GM23338 (cell line): Measurements from ENCODE around the gene KTI12. TPM values are rescaled to one million over a fixed set of nuclear protein-coding genes. Genes with fewer than 3 reads are reported as not detected.

ENCODE experiments used
- ATAC-seq: fragments of 200-7000 bp; cut with Tn5 transposase; 3 replicates; pipeline ENCODE4 v1.9.1; 2020
- DNase-seq: peaks from one replicate; pipeline ENCODE4 v3.0.0-alpha.2; 2015; ENCODE audit warnings: low spot score
- H2AFZ ChIP-seq: fragments of 200-600 bp; sonication (generic); 2 replicates; pipeline ENCODE4 v1.8.0; 2016; ENCODE audit warnings: antibody characterized with exemption, mild to moderate bottlenecking, moderate library complexity
- H3F3A ChIP-seq: fragments of 200-600 bp; sonication (generic); replicated peaks from 2 replicates; pipeline ENCODE4 v1.8.0; 2017; ENCODE audit warnings: antibody characterized with exemption, mixed run types, low read depth
- H3K27ac ChIP-seq: fragments of 200-600 bp; sonication (generic); 2 replicates; pipeline ENCODE4 v1.6.1; 2016; ENCODE audit warnings: low read depth
- H3K27me3 ChIP-seq: fragments of 200-600 bp; sonication (generic); 2 replicates; pipeline ENCODE4 v1.8.0; 2016; ENCODE audit warnings: mild to moderate bottlenecking, mixed run types, moderate library complexity; ENCODE audit not compliant: insufficient read depth
- H3K36me3 ChIP-seq: fragments of 200-600 bp; sonication (generic); 2 replicates; pipeline ENCODE4 v1.8.0; 2016; ENCODE audit warnings: mild to moderate bottlenecking; ENCODE audit not compliant: insufficient read depth
- H3K4me1 ChIP-seq: fragments of 200-600 bp; sonication (generic); 2 replicates; pipeline ENCODE4 v1.8.0; 2016; ENCODE audit warnings: mild to moderate bottlenecking, moderate library complexity; ENCODE audit not compliant: insufficient read depth
- H3K4me2 ChIP-seq: fragments of 200-600 bp; sonication (generic); 2 replicates; pipeline ENCODE4 v1.7.1; 2017; ENCODE audit warnings: mixed run types
- H3K4me3 ChIP-seq: fragments of 200-600 bp; sonication (generic); 2 replicates; pipeline ENCODE4 v1.6.1; 2016; ENCODE audit warnings: mixed run types
- H3K79me2 ChIP-seq: fragments of 200-600 bp; sonication (generic); replicated peaks from 2 replicates; pipeline ENCODE4 v1.8.0; 2017; ENCODE audit warnings: mild to moderate bottlenecking; ENCODE audit not compliant: insufficient read depth
- H3K9me2 ChIP-seq: fragments of 200-600 bp; sonication (generic); 2 replicates; pipeline ENCODE4 v1.8.0; 2017; ENCODE audit not compliant: insufficient read depth
- H4K20me1 ChIP-seq: fragments of 200-600 bp; sonication (generic); replicated peaks from 2 replicates; pipeline ENCODE4 v1.8.0; 2017; ENCODE audit warnings: mild to moderate bottlenecking; ENCODE audit not compliant: insufficient read depth
- H3K27ac Mint-ChIP-seq: 2 replicates; pipeline ENCODE4 v1.8.0; 2020; ENCODE audit warnings: inconsistent platforms, mild to moderate bottlenecking, moderate library complexity, mixed read lengths
- H3K27me3 Mint-ChIP-seq: 3 replicates; pipeline ENCODE4 v1.8.0; 2022; ENCODE audit warnings: low read depth, mild to moderate bottlenecking, moderate library complexity, mixed read lengths, inconsistent platforms; ENCODE audit not compliant: insufficient read depth, poor library complexity
- H3K36me3 Mint-ChIP-seq: 3 replicates; pipeline ENCODE4 v1.8.0; 2021; ENCODE audit warnings: low read depth, mild to moderate bottlenecking, inconsistent platforms, moderate library complexity, mixed read lengths
- H3K4me1 Mint-ChIP-seq: 3 replicates; pipeline ENCODE4 v1.8.0; 2020; ENCODE audit warnings: mild to moderate bottlenecking, inconsistent platforms, mixed read lengths
- H3K4me3 Mint-ChIP-seq: 3 replicates; pipeline ENCODE4 v1.8.0; 2021; ENCODE audit warnings: moderate library complexity, mild to moderate bottlenecking, inconsistent platforms, mixed read lengths
- H3K9me3 Mint-ChIP-seq: 3 replicates; pipeline ENCODE4 v1.8.0; 2020; ENCODE audit warnings: moderate library complexity, mild to moderate bottlenecking, inconsistent platforms, mixed read lengths
- CREB1 ChIP-seq: fragments of 250-450 bp; sonication (Bioruptor Pico); IDR thresholded peaks from 2 replicates; pipeline ENCODE4 v1.5.0; 2020; ENCODE audit warnings: low read depth, mild to moderate bottlenecking, moderate library complexity
- EZH2 ChIP-seq: fragments of 200-600 bp; sonication (generic); IDR thresholded peaks from one replicate; pipeline ENCODE4 v1.8.0; 2017; ENCODE audit warnings: antibody characterized with exemption, mild to moderate bottlenecking, low read depth; ENCODE audit not compliant: unreplicated experiment
- EZH2phosphoT487 ChIP-seq: fragments of 200-600 bp; sonication (generic); IDR thresholded peaks from one replicate; pipeline ENCODE4 v1.8.1; 2018; ENCODE audit warnings: antibody characterized with exemption; ENCODE audit not compliant: unreplicated experiment
- JUNB ChIP-seq: IDR thresholded peaks from one replicate; pipeline ENCODE4 v1.6.1; 2016; ENCODE audit warnings: antibody characterized with exemption; ENCODE audit not compliant: unreplicated experiment
- NANOG ChIP-seq: IDR thresholded peaks from 2 replicates; pipeline ENCODE4 v1.6.1; 2016; ENCODE audit warnings: antibody characterized with exemption, borderline replicate concordance
- POLR2AphosphoS5 ChIP-seq: IDR thresholded peaks from 2 replicates; pipeline ENCODE4 v1.6.1; 2016; ENCODE audit warnings: antibody characterized with exemption, low read depth
- STAT1 ChIP-seq: IDR thresholded peaks from one replicate; pipeline ENCODE4 v1.6.1; 2016; ENCODE audit warnings: antibody characterized with exemption; ENCODE audit not compliant: unreplicated experiment
- ZNF114 ChIP-seq: fragments of 250-450 bp; sonication (Bioruptor Pico); IDR thresholded peaks from 2 replicates; pipeline ENCODE4 v1.5.0; 2020; ENCODE audit warnings: mild to moderate bottlenecking, moderate library complexity
- ZNF331 ChIP-seq: fragments of 250-450 bp; sonication (Bioruptor Pico); IDR thresholded peaks from 2 replicates; pipeline ENCODE4 v1.5.0; 2020; ENCODE audit warnings: low read depth, mild to moderate bottlenecking, moderate library complexity
- polyA plus RNA-seq: library from polyadenylated mRNA; unstranded; fragments of >200 nt; fragmentation: Nextera tagmentation; extraction: Ambion mirVana; gene quantifications from 2 replicates; pipeline ENCODE4 v1.2.1, GENCODE V29; 2016
- total RNA-seq: library from RNA; depleted of rRNA; stranded (reverse); fragments of >200 nt; shearing (Covaris generic); gene quantifications from 2 replicates; pipeline ENCODE4 v1.2.3, GENCODE V29; 2014
- TF ChIP-seq, protein P1 (sequence below): fragments of 250-450 bp; sonication (Bioruptor Pico); IDR thresholded peaks from 2 replicates; pipeline ENCODE4 v1.5.0; 2020; ENCODE audit warnings: mild to moderate bottlenecking, moderate library complexity
- TF ChIP-seq, protein P2 (sequence below): IDR thresholded peaks from one replicate; pipeline ENCODE4 v1.6.1; 2018; ENCODE audit warnings: antibody characterized with exemption; ENCODE audit not compliant: unreplicated experiment
- TF ChIP-seq, protein P3 (sequence below): IDR thresholded peaks from 2 replicates; pipeline ENCODE4 v1.6.1; 2016; ENCODE audit warnings: antibody characterized with exemption
- TF ChIP-seq, protein P4 (sequence below), 2 experiments: fragments of 200-600 bp in 1 of 2; sonication (generic) in 1 of 2; conservative IDR thresholded peaks; 2 replicates each; pipeline versions ENCODE4 v1.5.1 to v1.6.1; 2016 to 2017; ENCODE audit warnings: antibody characterized with exemption in 2 of 2, low read depth in 2 of 2, mild to moderate bottlenecking in 2 of 2, moderate library complexity in 1 of 2

Gene KTI12
- total and polyA plus RNA-seq, 2 experiments from 2014 or later: 8.7 to 13.0 TPM

DNA sequence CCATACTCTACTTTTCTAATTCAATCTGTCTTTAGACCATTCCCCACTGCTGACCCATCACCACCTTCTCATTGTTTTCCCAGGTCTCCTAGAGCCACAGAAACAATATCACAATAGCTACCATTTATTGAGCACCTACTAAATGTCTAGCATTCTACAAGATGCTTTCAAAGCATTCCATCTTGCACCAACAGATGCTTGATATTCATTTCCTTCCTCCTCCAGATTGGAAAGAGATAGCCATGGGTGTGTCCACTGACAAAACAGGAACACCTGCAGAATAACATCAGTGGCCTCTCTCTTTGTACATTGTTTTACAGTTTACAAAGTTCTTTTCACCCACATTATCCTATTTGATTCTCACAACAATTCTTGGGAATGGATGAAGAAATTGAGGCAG is 45.4 kb downstream of the KTI12 start:
- H3K27me3 Mint-ChIP-seq: peaks cover 6% of the 10 kb centered on the region
- peaks cover 23% of the 10 kb centered on the region for H3K4me1 Mint-ChIP-seq
- H3K79me2 ChIP-seq: peaks cover 45% of the 10 kb centered on the region
- H3K27ac ChIP-seq: no peak overlapping the region
- peaks cover 8% of the 10 kb centered on the region; the same call in 1 of the 3 replicates for H3K36me3 Mint-ChIP-seq
- ATAC-seq (no peak), DNase-seq (no peak)
- no peaks in the 10 kb centered on the region for H3K9me3 Mint-ChIP-seq
- H3K4me3 ChIP-seq: no peak overlapping the region
- H3K36me3 ChIP-seq: no peaks in the 10 kb centered on the region
- H3K4me1 ChIP-seq: peaks cover 13% of the 10 kb centered on the region
- TF ChIP-seq, protein P1, sequence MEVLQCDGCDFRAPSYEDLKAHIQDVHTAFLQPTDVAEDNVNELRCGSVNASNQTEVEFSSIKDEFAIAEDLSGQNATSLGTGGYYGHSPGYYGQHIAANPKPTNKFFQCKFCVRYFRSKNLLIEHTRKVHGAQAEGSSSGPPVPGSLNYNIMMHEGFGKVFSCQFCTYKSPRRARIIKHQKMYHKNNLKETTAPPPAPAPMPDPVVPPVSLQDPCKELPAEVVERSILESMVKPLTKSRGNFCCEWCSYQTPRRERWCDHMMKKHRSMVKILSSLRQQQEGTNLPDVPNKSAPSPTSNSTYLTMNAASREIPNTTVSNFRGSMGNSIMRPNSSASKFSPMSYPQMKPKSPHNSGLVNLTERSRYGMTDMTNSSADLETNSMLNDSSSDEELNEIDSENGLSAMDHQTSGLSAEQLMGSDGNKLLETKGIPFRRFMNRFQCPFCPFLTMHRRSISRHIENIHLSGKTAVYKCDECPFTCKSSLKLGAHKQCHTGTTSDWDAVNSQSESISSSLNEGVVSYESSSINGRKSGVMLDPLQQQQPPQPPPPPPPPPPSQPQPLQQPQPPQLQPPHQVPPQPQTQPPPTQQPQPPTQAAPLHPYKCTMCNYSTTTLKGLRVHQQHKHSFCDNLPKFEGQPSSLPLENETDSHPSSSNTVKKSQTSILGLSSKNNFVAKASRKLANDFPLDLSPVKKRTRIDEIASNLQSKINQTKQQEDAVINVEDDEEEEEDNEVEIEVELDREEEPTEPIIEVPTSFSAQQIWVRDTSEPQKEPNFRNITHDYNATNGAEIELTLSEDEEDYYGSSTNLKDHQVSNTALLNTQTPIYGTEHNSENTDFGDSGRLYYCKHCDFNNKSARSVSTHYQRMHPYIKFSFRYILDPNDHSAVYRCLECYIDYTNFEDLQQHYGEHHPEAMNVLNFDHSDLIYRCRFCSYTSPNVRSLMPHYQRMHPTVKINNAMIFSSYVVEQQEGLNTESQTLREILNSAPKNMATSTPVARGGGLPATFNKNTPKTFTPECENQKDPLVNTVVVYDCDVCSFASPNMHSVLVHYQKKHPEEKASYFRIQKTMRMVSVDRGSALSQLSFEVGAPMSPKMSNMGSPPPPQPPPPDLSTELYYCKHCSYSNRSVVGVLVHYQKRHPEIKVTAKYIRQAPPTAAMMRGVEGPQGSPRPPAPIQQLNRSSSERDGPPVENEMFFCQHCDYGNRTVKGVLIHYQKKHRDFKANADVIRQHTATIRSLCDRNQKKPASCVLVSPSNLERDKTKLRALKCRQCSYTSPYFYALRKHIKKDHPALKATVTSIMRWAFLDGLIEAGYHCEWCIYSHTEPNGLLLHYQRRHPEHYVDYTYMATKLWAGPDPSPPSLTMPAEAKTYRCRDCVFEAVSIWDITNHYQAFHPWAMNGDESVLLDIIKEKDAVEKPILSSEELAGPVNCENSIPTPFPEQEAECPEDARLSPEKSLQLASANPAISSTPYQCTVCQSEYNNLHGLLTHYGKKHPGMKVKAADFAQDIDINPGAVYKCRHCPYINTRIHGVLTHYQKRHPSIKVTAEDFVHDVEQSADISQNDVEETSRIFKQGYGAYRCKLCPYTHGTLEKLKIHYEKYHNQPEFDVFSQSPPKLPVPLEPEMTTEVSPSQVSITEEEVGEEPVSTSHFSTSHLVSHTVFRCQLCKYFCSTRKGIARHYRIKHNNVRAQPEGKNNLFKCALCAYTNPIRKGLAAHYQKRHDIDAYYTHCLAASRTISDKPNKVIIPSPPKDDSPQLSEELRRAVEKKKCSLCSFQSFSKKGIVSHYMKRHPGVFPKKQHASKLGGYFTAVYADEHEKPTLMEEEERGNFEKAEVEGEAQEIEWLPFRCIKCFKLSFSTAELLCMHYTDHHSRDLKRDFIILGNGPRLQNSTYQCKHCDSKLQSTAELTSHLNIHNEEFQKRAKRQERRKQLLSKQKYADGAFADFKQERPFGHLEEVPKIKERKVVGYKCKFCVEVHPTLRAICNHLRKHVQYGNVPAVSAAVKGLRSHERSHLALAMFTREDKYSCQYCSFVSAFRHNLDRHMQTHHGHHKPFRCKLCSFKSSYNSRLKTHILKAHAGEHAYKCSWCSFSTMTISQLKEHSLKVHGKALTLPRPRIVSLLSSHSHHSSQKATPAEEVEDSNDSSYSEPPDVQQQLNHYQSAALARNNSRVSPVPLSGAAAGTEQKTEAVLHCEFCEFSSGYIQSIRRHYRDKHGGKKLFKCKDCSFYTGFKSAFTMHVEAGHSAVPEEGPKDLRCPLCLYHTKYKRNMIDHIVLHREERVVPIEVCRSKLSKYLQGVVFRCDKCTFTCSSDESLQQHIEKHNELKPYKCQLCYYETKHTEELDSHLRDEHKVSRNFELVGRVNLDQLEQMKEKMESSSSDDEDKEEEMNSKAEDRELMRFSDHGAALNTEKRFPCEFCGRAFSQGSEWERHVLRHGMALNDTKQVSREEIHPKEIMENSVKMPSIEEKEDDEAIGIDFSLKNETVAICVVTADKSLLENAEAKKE (CRISPR knock-in tag): no peak
- TF ChIP-seq STAT1: no peak
- no peak for TF ChIP-seq JUNB
- TF ChIP-seq ZNF114 (CRISPR knock-in tag): no peak
- TF ChIP-seq ZNF331 (CRISPR knock-in tag): no peak
- TF ChIP-seq, protein P2, sequence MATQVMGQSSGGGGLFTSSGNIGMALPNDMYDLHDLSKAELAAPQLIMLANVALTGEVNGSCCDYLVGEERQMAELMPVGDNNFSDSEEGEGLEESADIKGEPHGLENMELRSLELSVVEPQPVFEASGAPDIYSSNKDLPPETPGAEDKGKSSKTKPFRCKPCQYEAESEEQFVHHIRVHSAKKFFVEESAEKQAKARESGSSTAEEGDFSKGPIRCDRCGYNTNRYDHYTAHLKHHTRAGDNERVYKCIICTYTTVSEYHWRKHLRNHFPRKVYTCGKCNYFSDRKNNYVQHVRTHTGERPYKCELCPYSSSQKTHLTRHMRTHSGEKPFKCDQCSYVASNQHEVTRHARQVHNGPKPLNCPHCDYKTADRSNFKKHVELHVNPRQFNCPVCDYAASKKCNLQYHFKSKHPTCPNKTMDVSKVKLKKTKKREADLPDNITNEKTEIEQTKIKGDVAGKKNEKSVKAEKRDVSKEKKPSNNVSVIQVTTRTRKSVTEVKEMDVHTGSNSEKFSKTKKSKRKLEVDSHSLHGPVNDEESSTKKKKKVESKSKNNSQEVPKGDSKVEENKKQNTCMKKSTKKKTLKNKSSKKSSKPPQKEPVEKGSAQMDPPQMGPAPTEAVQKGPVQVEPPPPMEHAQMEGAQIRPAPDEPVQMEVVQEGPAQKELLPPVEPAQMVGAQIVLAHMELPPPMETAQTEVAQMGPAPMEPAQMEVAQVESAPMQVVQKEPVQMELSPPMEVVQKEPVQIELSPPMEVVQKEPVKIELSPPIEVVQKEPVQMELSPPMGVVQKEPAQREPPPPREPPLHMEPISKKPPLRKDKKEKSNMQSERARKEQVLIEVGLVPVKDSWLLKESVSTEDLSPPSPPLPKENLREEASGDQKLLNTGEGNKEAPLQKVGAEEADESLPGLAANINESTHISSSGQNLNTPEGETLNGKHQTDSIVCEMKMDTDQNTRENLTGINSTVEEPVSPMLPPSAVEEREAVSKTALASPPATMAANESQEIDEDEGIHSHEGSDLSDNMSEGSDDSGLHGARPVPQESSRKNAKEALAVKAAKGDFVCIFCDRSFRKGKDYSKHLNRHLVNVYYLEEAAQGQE: no peak
- no peak for TF ChIP-seq EZH2phosphoT487
- no peak for TF ChIP-seq NANOG
- TF ChIP-seq, protein P3, sequence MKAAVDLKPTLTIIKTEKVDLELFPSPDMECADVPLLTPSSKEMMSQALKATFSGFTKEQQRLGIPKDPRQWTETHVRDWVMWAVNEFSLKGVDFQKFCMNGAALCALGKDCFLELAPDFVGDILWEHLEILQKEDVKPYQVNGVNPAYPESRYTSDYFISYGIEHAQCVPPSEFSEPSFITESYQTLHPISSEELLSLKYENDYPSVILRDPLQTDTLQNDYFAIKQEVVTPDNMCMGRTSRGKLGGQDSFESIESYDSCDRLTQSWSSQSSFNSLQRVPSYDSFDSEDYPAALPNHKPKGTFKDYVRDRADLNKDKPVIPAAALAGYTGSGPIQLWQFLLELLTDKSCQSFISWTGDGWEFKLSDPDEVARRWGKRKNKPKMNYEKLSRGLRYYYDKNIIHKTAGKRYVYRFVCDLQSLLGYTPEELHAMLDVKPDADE: no peak
- TF ChIP-seq POLR2AphosphoS5: no peak
- TF ChIP-seq CREB1: no peak
- TF ChIP-seq EZH2: no peak
- TF ChIP-seq, protein P4, sequence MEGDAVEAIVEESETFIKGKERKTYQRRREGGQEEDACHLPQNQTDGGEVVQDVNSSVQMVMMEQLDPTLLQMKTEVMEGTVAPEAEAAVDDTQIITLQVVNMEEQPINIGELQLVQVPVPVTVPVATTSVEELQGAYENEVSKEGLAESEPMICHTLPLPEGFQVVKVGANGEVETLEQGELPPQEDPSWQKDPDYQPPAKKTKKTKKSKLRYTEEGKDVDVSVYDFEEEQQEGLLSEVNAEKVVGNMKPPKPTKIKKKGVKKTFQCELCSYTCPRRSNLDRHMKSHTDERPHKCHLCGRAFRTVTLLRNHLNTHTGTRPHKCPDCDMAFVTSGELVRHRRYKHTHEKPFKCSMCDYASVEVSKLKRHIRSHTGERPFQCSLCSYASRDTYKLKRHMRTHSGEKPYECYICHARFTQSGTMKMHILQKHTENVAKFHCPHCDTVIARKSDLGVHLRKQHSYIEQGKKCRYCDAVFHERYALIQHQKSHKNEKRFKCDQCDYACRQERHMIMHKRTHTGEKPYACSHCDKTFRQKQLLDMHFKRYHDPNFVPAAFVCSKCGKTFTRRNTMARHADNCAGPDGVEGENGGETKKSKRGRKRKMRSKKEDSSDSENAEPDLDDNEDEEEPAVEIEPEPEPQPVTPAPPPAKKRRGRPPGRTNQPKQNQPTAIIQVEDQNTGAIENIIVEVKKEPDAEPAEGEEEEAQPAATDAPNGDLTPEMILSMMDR (conservative IDR thresholded peaks at IDR 0.05; ENCODE audit: low read depth in 2 of 2): no peak
- H3K9me2 ChIP-seq: no peaks in the 10 kb centered on the region
- no peaks in the 10 kb centered on the region for H3F3A ChIP-seq
- H3K4me3 Mint-ChIP-seq: peak overlapping the region; percentile 85; the same call in 1 of the 3 replicates
- H3K27me3 ChIP-seq: no peaks in the 10 kb centered on the region
- no peak overlapping the region for H3K27ac Mint-ChIP-seq
- H4K20me1 ChIP-seq: peaks cover 8% of the 10 kb centered on the region; the same call in 1 of the 2 replicates
- no peak overlapping the region for H3K4me2 ChIP-seq
- H2AFZ ChIP-seq: no peak overlapping the region
